HG03280 (cell line): ENCODE results near the gene DDIT4L.
"Not testable (repeated sequence)": the region's sequence is repeated elsewhere in the genome, so short reads cannot be mapped to it uniquely, and the experiment has no call there.

Source experiments
- ATAC-seq: cut with Tn5 transposase; IDR thresholded peaks from one replicate; pipeline ENCODE4 v1.9.1; 2021; ENCODE audit warnings: mild to moderate bottlenecking, moderate library complexity; ENCODE audit not compliant: unreplicated experiment

DDIT4L gene

DNA sequence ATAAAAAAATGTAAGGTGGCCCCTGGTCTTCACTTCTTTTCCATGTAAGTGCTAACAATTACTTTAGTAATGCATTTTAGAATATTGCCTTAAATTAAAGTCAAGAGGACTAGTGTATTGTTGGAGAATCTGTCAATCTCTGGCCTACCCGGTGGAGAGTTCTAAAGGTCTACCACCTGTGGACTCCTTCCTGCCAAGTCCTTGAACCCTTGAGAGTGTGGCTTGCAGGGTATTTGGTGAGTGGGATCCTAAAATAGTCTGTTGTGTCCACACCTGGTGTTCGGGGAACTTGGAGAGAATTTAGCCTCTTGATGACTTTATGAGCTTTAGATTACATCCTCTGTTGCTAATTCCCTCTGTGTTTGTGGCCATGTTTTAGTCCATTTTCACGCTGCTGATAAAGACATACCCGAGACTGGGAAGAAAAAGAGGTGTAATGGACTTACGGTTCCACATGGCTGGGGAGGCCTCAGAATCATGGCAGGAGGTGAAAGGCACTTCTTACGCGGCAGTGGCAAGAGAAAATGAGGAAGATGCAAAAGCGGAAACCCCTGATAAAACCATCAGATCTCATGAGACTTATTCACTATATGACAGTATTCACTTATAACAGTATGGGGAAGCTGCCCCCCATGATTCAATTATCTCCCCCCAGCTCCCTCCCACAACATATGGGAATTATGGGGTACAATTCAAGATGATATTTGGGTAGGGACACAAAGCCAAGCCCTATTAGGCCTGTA, 23.8 kb downstream of the DDIT4L start:
- no peak for ATAC-seq

GRCh38 chr4:100165809-100166208, 24.5 kb downstream of the DDIT4L start:
- no peak for ATAC-seq

- no peak for ATAC-seq
Measured at GRCh38 chr4:100164808-100165760, 25.2 kb downstream of the DDIT4L start.

GRCh38 chr4:100162027-100162685, 28.1 kb downstream of the DDIT4L start:
- peak; percentile 55 for ATAC-seq

DNA sequence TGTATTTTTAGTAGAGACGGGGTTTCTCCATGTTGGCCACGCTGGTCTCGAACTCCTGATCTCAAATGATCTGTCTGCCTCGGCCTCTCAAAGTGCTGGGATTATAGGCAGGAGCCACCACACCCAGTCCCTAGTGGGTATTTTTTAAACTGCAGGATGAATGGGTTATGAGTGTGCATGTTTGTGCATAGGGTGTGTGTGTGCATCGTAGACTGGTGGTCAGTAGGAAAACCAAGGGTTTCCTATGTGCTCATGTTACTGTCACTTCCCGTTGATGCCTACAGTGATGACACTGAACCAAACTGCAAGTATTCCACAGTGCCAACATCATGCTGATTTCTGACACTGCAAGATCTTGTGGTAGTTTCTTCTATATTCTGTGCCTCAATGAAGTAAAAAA, 41.1 kb downstream of the DDIT4L start:
- no peak for ATAC-seq

GRCh38 chr4:100147684-100148083, 42.6 kb downstream of the DDIT4L start:
- no peak for ATAC-seq

GRCh38 chr4:100147198-100147597, 43.1 kb downstream of the DDIT4L start:
- ATAC-seq: no peak

DNA sequence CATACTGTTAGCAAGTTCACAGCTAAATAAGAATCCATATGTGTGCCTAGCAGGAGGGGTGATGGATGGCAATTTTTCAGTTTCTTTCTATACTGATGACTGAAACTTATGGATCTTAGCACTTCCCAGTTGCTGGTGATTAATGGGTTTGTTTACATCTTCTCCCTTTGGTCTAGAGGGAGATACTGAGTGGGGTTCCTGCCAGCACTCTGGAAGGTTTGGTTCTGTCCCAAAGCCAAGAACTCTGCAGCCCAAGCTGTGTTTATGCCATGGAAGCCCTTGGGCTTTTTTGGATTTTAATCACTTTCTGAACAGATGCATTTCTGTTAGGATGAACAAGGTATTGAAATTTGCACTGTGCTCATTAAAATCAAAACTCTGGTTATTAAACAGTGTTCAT, 43.5 kb downstream of the DDIT4L start:
- no peak for ATAC-seq

DNA sequence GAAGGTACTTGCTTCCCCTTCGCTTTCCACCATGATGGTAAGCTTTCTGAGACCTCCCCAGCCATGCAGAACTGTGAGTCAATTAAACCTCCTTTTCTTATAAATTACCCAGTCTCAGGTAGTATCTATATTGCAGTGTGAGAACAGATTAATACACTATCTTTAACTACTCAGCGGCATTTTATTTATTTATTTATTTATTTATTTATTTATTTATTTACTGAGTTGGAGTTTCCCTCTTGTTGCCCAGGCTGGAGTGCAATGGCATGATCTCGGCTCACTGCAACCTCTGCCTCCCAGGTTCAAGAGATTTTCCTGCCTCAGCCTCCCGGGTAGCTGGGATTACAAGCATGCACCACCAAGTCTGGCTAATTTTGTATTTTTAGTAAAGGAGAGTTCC, 52.9 kb downstream of the DDIT4L start:
- ATAC-seq: not testable (repeated sequence)
